ENCODE results near the gene HIVEP2. TPM values are rescaled to one million over a fixed set of nuclear protein-coding genes. Genes with fewer than 3 reads are reported as not detected.

Gene HIVEP2
- total RNA-seq, 1 donor from 2014 or later, result 3.5 TPM

GRCh38 chr6:142702501-142703460, 242.2 kb downstream of the HIVEP2 start:
- H3K9me3 Mint-ChIP-seq, result no peaks in the 10 kb centered on the region
- no peak for TF ChIP-seq CTCF (conservative IDR thresholded peaks at IDR 0.05)

More at GRCh38 chr6:142702501-142703460, 242.2 kb downstream of the HIVEP2 start:
- DNase-seq (ENCODE audit: low read depth, low spot score), result no peak
- no peak overlapping the region for H3K27ac Mint-ChIP-seq (ENCODE audit: unreplicated experiment)
- H3K36me3 Mint-ChIP-seq (ENCODE audit: low read depth), result no peaks in the 10 kb centered on the region
- peaks cover 7% of the 10 kb centered on the region for H3K4me1 Mint-ChIP-seq
- no peak overlapping the region for H3K4me3 Mint-ChIP-seq
- H3K27me3 Mint-ChIP-seq (ENCODE audit: low read depth), result no peaks in the 10 kb centered on the region

Other genes starting within 250 kb of the HIVEP2 start
- 21.4 and 22.9 TPM in 2 replicates for gene AIG1, start 115.7 kb upstream of the HIVEP2 start, total RNA-seq